Keratinocyte (primary cell): ENCODE data around the gene EGLN1.

Experiments used
- CTCF ChIP-seq, 3 experiments: IDR thresholded peaks in 1 of 3; conservative IDR thresholded peaks in 1 of 3; optimal IDR thresholded peaks in 1 of 3; 2 replicates in 2 of 3; 3 replicates in 1 of 3; pipeline versions ENCODE3 to v1.5.1; 2011; ENCODE audit warnings: low read length in 3 of 3, mild to moderate bottlenecking in 3 of 3, moderate library complexity in 2 of 3, control low read depth in 1 of 3, inconsistent platforms in 1 of 3; ENCODE audit not compliant: insufficient read depth in 2 of 3; ENCODE audit errors: extremely low read depth in 1 of 3
- EZH2 ChIP-seq: IDR thresholded peaks from one replicate; pipeline ENCODE4 v1.6.1; 2012; ENCODE audit warnings: inconsistent platforms, mild to moderate bottlenecking, low read length, moderate library complexity

GRCh38 chr1:231428377-231428776, 6.3 kb upstream of the EGLN1 start:
- TF ChIP-seq CTCF (optimal IDR thresholded peaks at IDR 0.05 in 1 of 3, IDR thresholded peaks at IDR 0.05 in 1 of 3, conservative IDR thresholded peaks at IDR 0.05 in 1 of 3; ENCODE audit: extremely low read depth in 1 of 3, insufficient read depth in 2 of 3, low read length in 3 of 3) (no peak), EZH2 (no peak)
